Testis (tissue), 2 donors: ENCODE measurements around the gene RBP2.

Source experiments
- POLR2A ChIP-seq: fragments of 450-650 bp; IDR thresholded peaks from one replicate; pipeline ENCODE4 v1.6.1; 2017; ENCODE audit warnings: antibody characterized with exemption, mild to moderate bottlenecking, moderate library complexity
- TF ChIP-seq, protein P1 (sequence below), 3 experiments: fragments of 450-650 bp in 2 of 3; fragments of 200-600 bp in 1 of 3; sonication (generic) in 1 of 3; IDR thresholded peaks; one replicate each; pipeline ENCODE4 v1.5.1; 2016 to 2019; ENCODE audit warnings: antibody characterized with exemption in 3 of 3, mild to moderate bottlenecking in 2 of 3, moderate library complexity in 1 of 3

DNA sequence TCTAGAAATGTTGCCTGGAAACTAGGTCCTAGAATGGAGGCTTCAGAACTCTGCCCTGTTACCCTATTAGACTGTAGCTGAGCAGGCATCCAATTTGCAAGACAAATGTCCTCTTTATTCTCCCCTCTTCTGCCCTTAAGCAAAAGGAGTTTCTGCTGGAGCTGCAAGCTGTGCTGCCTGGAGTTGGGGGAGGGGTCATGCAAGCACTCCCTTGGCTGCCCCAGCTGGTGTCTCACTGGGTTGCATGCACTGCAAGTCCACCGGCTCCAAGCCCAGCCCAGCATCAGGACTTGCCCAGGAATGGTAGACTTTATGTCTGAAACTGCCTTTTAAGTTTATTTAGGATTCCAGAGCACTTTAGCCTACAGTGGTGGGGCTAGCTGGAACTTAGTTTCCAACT, 15.7 kb upstream of the RBP2 start:
- TF ChIP-seq, protein P1, sequence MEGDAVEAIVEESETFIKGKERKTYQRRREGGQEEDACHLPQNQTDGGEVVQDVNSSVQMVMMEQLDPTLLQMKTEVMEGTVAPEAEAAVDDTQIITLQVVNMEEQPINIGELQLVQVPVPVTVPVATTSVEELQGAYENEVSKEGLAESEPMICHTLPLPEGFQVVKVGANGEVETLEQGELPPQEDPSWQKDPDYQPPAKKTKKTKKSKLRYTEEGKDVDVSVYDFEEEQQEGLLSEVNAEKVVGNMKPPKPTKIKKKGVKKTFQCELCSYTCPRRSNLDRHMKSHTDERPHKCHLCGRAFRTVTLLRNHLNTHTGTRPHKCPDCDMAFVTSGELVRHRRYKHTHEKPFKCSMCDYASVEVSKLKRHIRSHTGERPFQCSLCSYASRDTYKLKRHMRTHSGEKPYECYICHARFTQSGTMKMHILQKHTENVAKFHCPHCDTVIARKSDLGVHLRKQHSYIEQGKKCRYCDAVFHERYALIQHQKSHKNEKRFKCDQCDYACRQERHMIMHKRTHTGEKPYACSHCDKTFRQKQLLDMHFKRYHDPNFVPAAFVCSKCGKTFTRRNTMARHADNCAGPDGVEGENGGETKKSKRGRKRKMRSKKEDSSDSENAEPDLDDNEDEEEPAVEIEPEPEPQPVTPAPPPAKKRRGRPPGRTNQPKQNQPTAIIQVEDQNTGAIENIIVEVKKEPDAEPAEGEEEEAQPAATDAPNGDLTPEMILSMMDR (IDR thresholded peaks at IDR 0.05) = no peak
- no peak for TF ChIP-seq POLR2A
